Measurements from ENCODE around the gene ZNF18. TPM values are rescaled to one million over a fixed set of nuclear protein-coding genes. Genes with fewer than 3 reads are reported as not detected.

ZNF18 gene
- total and polyA plus RNA-seq, 12 donors, result 2.6 to 7.5 (median 4.6) TPM

GRCh38 chr17:11932337-11932898 is 64.9 kb downstream of the ZNF18 start:
- H3K36me3 ChIP-seq, result no peaks in the 10 kb centered on the region
- ATAC-seq (no peak), DNase-seq (no peak)
- intact Hi-C loops (cut with DNase I), result loop anchor here in 2 of 10 donors (10.0 kb wide), 1 partner anchor 1058 kb away; no protein-coding TSS in a partner anchor
- H3K27ac ChIP-seq, result no peak overlapping the region
- WGBS, 2 donors, result 89 to 93% methylated on average over 10 of the region's 10 CpGs
- H3K27me3 ChIP-seq, result peaks cover 0 to 6% (median 2%) of the 10 kb centered on the region in 7 donors
- H3K4me3 ChIP-seq, result no peak overlapping the region
- H3K4me1 ChIP-seq, result no peaks in the 10 kb centered on the region
- TF ChIP-seq CTCF (IDR thresholded peaks at IDR 0.05), result no peak
- no peaks in the 10 kb centered on the region for H3K9me3 ChIP-seq

- H3K9me3 ChIP-seq, result peaks cover 0 to 6% (median 0%) of the 10 kb centered on the region in 11 donors
Measured at GRCh38 chr17:11928436-11928835, 68.8 kb downstream of the ZNF18 start.

More at GRCh38 chr17:11928436-11928835, 68.8 kb downstream of the ZNF18 start:
- Histone ChIP-seq H3K4me1 (peaks cover 0 to 13% (median 0%) of the 10 kb centered on the region in 9 donors), H3K27ac (no peak overlapping the region), H3K4me3 (no peak overlapping the region), H3K27me3 (no peaks in the 10 kb centered on the region), H3K36me3 (no peaks in the 10 kb centered on the region)
- intact Hi-C loops (cut with DNase I), result loop anchor here in 2 of 10 donors (5.0 to 10.0 kb wide), 2 partner anchors 161 to 164 kb away; no protein-coding TSS in a partner anchor
- no peak for DNase-seq
- TF ChIP-seq CTCF (IDR thresholded peaks at IDR 0.05), result no peak
- WGBS, 2 donors, result 59 to 63% methylated on average over 4 of the region's 4 CpGs
- ATAC-seq, result no peak

Other genes starting within 250 kb of the ZNF18 start
- gene MAP2K4, start 23.4 kb upstream of the ZNF18 start, total RNA-seq, result 10 to 100 TPM; 24.0 to 42.7 (median 33.4) TPM
- 10 to 100 TPM in 1 of 2 donors, 1 to 10 TPM in 1; 7.2 to 14.8 TPM for gene MAP2K4, start 23.4 kb upstream of the ZNF18 start, polyA plus RNA-seq